Measurements from ENCODE around the gene DEAF1.

DNA sequence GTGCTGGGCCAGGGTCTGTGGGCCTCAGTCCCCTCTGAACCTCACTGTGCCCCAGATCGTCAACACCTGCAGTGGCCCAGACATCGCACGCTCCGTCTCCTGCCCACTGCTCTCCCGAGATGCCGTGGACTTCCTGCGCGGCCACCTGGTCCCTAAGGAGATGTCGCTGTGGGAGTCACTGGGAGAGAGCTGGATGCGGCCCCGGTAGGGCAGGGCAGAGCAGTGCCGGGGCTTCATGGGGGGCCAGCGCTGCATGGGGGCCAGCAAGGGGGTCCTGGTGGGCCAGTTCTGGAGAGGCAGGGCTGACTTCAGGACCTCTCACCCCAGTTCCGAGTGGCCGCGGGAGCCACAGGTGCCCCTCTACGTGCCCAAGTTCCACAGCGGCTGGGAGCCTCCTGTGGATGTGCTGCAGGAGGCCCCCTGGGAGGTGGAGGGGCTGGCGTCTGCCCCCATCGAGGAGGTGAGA is 27.4 kb upstream of the DEAF1 start:
- TF ChIP-seq, protein P1, sequence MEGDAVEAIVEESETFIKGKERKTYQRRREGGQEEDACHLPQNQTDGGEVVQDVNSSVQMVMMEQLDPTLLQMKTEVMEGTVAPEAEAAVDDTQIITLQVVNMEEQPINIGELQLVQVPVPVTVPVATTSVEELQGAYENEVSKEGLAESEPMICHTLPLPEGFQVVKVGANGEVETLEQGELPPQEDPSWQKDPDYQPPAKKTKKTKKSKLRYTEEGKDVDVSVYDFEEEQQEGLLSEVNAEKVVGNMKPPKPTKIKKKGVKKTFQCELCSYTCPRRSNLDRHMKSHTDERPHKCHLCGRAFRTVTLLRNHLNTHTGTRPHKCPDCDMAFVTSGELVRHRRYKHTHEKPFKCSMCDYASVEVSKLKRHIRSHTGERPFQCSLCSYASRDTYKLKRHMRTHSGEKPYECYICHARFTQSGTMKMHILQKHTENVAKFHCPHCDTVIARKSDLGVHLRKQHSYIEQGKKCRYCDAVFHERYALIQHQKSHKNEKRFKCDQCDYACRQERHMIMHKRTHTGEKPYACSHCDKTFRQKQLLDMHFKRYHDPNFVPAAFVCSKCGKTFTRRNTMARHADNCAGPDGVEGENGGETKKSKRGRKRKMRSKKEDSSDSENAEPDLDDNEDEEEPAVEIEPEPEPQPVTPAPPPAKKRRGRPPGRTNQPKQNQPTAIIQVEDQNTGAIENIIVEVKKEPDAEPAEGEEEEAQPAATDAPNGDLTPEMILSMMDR (IDR thresholded peaks at IDR 0.05) = no peak
- no peak for TF ChIP-seq POLR2A (IDR thresholded peaks at IDR 0.05)
